HepG2 (cell line): ENCODE data around the gene SPINK4. TPM values are rescaled to one million over a fixed set of nuclear protein-coding genes. Genes with fewer than 3 reads are reported as not detected.

Experiments
- ARID2 ChIP-seq: sonication (generic); formaldehyde crosslinking; IDR thresholded peaks from 2 replicates; pipeline ENCODE4 v1.8.1; 2022; ENCODE audit warnings: mild to moderate bottlenecking, missing genetic modification reagents, borderline replicate concordance
- CTCF ChIP-seq: sonication (generic); formaldehyde crosslinking; IDR thresholded peaks from 2 replicates; pipeline ENCODE4 v1.5.0; 2020; ENCODE audit warnings: mild to moderate bottlenecking, missing genetic modification reagents, moderate library complexity
- ELF4 ChIP-seq: sonication (generic); formaldehyde crosslinking; IDR thresholded peaks from 2 replicates; pipeline ENCODE4 v1.5.0; 2020; ENCODE audit warnings: missing genetic modification reagents, mild to moderate bottlenecking, moderate library complexity, borderline replicate concordance
- FOXA3 ChIP-seq: IDR thresholded peaks from 2 replicates; pipeline ENCODE4 v1.6.1; 2016; ENCODE audit warnings: missing genetic modification reagents, missing compliant biosample characterization
- HNRNPK ChIP-seq: fragments of 200-400 bp; formaldehyde crosslinking; IDR thresholded peaks from 2 replicates; pipeline ENCODE4 v1.6.1; 2018; ENCODE audit warnings: low read length, low read depth, moderate library complexity, mild to moderate bottlenecking; ENCODE audit not compliant: poor library complexity, severe bottlenecking
- KAT8 ChIP-seq: IDR thresholded peaks from 2 replicates; pipeline ENCODE4 v1.6.1; 2016; ENCODE audit warnings: missing genetic modification reagents, missing compliant biosample characterization
- MNT ChIP-seq: fragments of 450-650 bp; IDR thresholded peaks from 2 replicates; pipeline ENCODE4 v1.6.1; 2016
- PRPF4 ChIP-seq: fragments of 200-400 bp; formaldehyde crosslinking; IDR thresholded peaks from 2 replicates; pipeline ENCODE4 v1.6.1; 2016; ENCODE audit warnings: low read length, low read depth; ENCODE audit not compliant: poor library complexity, severe bottlenecking
- ZBTB40 ChIP-seq, 2 experiments: fragments of 450-650 bp in 1 of 2; sonication (generic) in 1 of 2; formaldehyde crosslinking in 1 of 2; IDR thresholded peaks; 2 replicates each; pipeline versions ENCODE4 v1.6.1 to v1.8.0; 2016 to 2022; ENCODE audit warnings: antibody characterized with exemption in 1 of 2, mild to moderate bottlenecking in 1 of 2, missing genetic modification reagents in 1 of 2
- ZNF432 ChIP-seq: sonication (generic); formaldehyde crosslinking; IDR thresholded peaks from 2 replicates; pipeline ENCODE4 v1.5.0; 2020; ENCODE audit warnings: missing genetic modification reagents, mild to moderate bottlenecking, borderline replicate concordance
- ZNF563 ChIP-seq: sonication (generic); formaldehyde crosslinking; IDR thresholded peaks from 2 replicates; pipeline ENCODE4 v1.8.0; 2022; ENCODE audit warnings: mild to moderate bottlenecking, moderate library complexity, missing genetic modification reagents
- ZNF710 ChIP-seq: sonication (generic); formaldehyde crosslinking; IDR thresholded peaks from 2 replicates; pipeline ENCODE4 v1.5.0; 2020; ENCODE audit warnings: mild to moderate bottlenecking, missing genetic modification reagents, borderline replicate concordance
- polyA plus RNA-seq, 8 experiments: library from polyadenylated mRNA; depleted of rRNA in 3 of 8; stranded (reverse) in 7 of 8; unstranded in 1 of 8; fragments of >200 nt; fragmentation: Illumina TruSeq in 4 of 8; extraction: Trizol in 4 of 8; gene quantifications; 2 replicates each; pipeline versions ENCODE4 v1.2.1 to v1.2.3, GENCODE V29; 2011 to 2016; ENCODE audit warnings: low read depth in 4 of 8, missing spikeins in 1 of 8, mixed read lengths in 1 of 8; ENCODE audit not compliant: insufficient read depth in 1 of 8
- total RNA-seq, 5 experiments: library from RNA; depleted of rRNA; stranded (reverse); fragments of >200 nt; fragmentation: Illumina TruSeq; extraction: Trizol; gene quantifications; 2 replicates each; pipeline ENCODE4 v1.2.3, GENCODE V29; 2016; ENCODE audit warnings: low read depth in 1 of 5

The SPINK4 gene
- total and polyA plus RNA-seq, 2 of the 13 experiments (the other 11 are each of a cell fraction or from before 2014, with no cell fraction given) = 0.53 to 3.4 TPM

- TF ChIP-seq HNRNPK (peak; percentile 44), ELF4 (no peak; the same call in 1 of the 2 replicates), FOXA3 (CRISPR knock-in tag) (peak; percentile 25; the same call in 1 of the 2 replicates), PRPF4 (no peak), ZBTB40 (IDR thresholded peaks at IDR 0.05) (peak; percentile 59), ZBTB40 (CRISPR knock-in tag; IDR thresholded peaks at IDR 0.05) (no peak), ZNF432 (CRISPR knock-in tag) (no peak), ZNF563 (CRISPR knock-in tag) (peak; percentile 69), ZNF710 (CRISPR knock-in tag) (no peak), ARID2 (CRISPR knock-in tag) (peak; percentile 31; the same call in 1 of the 2 replicates), KAT8 (CRISPR knock-in tag) (peak; percentile 88), MNT (0 out of 2 replicates have a peak, but pooled peaks have one; percentile 2), CTCF (CRISPR knock-in tag) (peak; percentile 48)
Observed at GRCh38 chr9:33264473-33265177, 24.7 kb downstream of the SPINK4 start, which contains the start of the genes BAG1 and CHMP5 (continued).
